ENCODE data around the gene RHBDF2. TPM values are rescaled to one million over a fixed set of nuclear protein-coding genes. Genes with fewer than 3 reads are reported as not detected.
A peak's percentile ranks its signal among the peaks of the same experiment; 100 is the strongest.

The RHBDF2 gene
- polyA plus RNA-seq (ENCODE audit: insufficient read length in 4 of 4), result 1 to 10 TPM; 4.8 to 9.2 (median 7.7) TPM

- no peak for DNase-seq (ENCODE audit: low read depth in 4 of 4, low spot score in 2 of 4)
These were observed at the start of gene RHBDF2 for GRCh38 chr17:76501018-76501826. RHBDF2 (minus strand) TSS chr17:76501423; CDS start chr17:76481524, 19,899 bp downstream.

DNA sequence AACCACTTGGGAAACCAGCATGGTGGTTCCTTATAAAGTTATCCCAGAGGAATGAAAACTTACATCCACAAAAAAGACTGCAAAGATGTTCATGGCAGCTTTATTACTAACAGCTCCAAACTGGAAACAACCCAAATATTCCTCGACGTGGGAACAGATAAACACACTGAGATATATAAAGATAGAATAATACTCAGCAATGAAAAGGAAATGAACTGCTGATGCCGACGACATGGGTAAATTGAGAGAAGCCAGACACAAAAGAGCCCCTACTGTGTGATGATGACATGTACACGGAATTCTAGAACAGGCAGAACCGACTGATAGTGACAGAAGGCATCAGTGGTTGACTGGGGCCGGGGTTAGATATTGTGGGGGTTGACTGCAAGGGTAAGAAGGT, 48.3 kb upstream of the RHBDF2 start:
- DNase-seq (ENCODE audit: low read depth in 4 of 4, low spot score in 2 of 4), result no peak

DNA sequence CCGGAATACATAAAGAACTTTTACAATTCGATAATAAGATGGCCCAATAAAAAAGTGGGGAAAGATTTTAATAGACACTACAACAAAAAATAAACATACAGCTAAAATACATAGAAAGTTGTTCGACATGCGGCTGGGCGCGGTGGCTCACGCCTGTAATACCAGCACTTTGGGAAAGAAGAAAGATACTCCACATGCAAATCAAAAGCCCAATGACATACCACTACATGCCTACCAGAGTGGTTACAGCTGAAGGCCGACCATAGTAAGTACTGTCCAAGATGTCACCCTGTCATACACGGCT, 47.9 kb upstream of the RHBDF2 start:
- no peak for DNase-seq (ENCODE audit: low read depth in 4 of 4, low spot score in 2 of 4)

DNA sequence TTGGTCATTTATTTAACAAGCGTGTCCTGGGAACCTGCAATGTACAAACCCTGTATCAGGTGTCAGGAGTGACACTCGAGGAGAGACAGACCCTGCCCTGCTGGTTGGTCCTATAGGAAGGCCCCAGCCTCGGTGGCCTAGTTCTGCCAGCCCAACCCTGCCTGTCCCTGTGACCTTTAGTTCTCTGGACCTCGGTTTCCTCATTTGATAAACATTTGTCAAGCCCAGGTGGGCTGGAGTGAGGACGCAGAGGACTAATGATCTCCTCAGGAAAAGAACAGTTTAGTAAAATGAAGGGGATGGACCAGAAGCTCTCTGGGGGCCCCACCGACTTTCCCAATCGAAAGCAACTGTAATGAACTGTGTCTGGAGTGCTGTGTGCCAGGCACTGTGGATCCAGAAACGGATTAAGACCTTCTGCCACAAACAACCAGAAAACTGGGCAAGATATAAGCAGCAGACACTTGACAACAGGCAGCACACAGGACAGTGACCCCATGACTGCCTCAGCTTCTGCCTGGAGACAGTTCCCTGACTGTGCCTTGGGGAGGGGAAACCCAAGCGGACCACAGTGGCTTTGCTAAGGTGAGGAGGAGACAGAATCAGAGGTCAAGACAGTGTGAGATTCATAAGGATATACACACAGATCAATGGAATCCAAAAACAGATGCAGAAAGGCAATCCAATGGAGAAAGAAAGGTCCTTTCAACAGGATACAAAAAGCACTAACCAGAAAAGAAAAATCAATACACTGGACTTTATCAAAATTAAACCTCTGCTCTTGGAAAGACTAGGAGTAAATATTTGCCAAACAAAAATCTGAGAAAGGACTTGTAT, 47.4 kb upstream of the RHBDF2 start:
- DNase-seq (ENCODE audit: low read depth in 4 of 4, low spot score in 2 of 4), result no peak

- no peak for DNase-seq (ENCODE audit: low read depth in 4 of 4, low spot score in 2 of 4)
These were observed 46.5 kb upstream of the RHBDF2 start for GRCh38 chr17:76547642-76548202.

DNA sequence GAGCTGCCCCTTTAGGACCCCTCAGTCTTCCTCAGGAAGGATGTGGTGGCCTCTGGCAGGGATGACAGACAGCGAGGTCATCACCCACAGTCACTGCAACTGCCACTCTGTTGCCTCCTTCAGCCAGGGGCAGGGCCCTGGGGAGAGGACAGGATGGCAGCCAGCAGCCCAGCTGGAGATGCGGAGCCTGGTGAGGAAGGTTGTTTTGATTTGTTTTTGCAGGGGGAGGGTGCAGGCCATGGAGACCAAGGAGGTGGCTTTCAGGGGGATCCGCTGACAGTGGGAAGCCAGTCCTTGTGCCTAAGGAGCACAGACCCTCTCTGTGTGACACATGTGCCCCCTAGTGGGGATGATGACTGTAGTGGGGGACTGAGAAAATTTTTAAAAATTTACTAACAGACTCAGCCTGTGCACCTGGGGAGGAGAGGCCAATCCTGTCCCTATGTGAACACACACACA, 46.0 kb upstream of the RHBDF2 start:
- DNase-seq (ENCODE audit: low read depth in 4 of 4, low spot score in 2 of 4), result no peak

- DNase-seq (ENCODE audit: low read depth in 4 of 4, low spot score in 2 of 4), result no peak
These were observed 45.4 kb upstream of the RHBDF2 start for GRCh38 chr17:76546556-76547182.

GRCh38 chr17:76545918-76546555, 44.8 kb upstream of the RHBDF2 start:
- no peak for DNase-seq (ENCODE audit: low read depth in 4 of 4, low spot score in 2 of 4)

- DNase-seq (ENCODE audit: low read depth in 4 of 4, low spot score in 2 of 4), result no peak
These were observed 43.5 kb upstream of the RHBDF2 start for GRCh38 chr17:76544546-76545365.

DNA sequence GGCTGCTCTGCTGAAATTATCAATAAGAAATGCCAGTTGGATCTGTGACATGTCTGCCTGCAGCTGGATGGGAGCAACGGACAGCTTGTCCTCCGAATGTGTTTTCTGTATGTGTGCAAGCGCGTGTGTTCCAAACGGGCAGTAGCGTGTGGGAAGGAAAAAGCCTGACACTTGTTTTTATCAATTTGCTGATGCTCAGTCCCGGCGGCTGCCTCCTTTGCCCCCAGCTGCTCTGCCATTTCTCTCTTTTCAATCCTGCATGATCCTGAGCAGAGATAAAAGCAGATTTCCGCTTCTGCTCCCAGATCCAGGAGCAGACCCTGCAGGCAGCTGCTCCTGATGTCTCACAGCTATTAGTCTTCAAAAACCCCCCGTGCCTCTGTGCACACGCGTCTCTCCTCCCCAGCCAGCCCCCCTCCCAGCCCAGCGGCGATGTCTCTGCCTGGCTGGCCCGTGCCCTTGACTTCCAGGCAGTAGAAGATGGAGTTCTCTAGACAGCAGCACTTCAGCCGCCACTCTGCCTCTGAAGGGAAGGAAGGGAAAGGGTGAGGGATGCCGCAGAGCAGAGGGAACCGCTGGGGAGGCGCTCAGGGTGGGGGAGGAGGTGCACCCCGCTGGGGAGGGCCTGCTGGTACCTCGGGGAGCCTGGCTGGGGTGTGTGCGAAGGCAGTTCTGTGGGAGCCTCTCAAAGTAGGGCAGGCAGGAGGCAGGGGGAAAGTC, 42.8 kb upstream of the RHBDF2 start:
- no peak for DNase-seq (ENCODE audit: low read depth in 4 of 4, low spot score in 2 of 4)

DNA sequence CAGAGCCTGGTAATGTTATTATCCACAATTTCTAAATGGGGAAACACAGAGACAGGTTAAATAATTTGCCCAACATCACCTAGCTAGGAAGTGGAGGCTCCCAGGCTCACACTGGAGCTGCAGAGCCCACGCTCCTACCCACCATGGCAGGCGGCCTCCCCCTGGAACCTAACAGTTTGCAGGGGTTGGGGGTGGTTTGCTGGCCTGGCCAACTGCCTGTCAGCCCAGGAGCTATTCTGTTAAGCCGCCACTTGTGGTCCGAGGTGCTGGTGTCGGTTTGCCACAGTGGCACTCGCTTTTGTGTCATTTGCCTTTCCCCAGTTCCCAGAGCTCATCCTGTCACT, 42.2 kb upstream of the RHBDF2 start:
- DNase-seq (ENCODE audit: low read depth in 4 of 4, low spot score in 2 of 4), result no peak

- no peak for DNase-seq (ENCODE audit: low read depth in 4 of 4, low spot score in 2 of 4)
These were observed 41.8 kb upstream of the RHBDF2 start for GRCh38 chr17:76542984-76543383.

DNA sequence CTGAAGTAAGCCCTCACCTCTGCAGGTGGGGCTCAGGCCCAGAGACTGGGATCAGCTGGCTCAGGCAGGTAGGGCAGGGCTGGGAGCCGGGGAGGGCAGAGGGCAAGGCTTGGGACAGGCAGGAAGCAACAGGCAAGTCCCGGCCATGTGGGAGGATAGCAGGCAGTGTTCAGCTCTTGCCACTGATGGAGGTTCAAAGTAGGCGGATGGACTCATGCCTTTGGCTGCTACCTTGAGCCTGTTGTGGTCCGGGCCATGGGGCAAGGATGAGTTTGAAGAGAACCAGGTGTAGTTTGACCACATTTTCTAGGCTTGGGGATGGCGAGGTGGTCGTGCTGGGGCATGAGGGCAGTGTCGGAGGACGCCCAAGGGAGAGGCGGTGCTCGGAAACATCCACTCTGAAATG, 41.3 kb upstream of the RHBDF2 start:
- no peak for DNase-seq (ENCODE audit: low read depth in 4 of 4, low spot score in 2 of 4)

DNA sequence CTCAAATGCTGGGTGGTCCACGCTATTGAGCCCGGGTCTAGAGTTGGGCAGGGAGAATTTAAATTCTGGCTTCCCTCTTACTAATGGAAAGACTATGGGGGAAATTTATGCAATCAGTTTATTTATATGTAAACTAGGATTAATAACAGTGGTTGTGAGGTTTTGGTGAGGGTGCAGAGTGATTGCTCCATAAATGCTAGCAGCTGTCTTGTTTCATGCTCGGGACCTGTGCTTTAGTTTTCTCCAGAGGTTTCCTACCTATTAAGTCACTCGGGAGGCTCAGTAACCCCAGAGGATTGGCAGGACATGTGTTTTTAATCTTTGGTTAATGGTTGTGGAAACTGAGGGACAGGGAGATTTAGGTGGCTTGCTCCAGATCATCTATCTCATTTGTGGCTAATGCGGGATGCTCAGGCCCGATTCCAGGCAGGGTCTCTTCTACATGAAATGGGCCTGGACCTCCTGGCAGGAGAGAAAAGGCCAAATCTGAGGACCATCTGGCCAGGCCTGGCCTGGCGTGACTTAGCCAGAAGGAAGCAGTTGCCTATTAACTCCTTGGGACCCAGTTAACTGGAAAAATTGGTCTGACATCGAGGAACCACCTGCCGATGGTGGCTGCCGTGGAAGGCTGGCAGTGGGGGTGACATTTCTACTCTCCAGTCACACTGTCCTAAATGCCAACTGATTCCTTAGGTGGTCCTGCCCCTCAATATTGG, 40.7 kb upstream of the RHBDF2 start:
- DNase-seq (ENCODE audit: low read depth in 4 of 4, low spot score in 2 of 4), result no peak

DNA sequence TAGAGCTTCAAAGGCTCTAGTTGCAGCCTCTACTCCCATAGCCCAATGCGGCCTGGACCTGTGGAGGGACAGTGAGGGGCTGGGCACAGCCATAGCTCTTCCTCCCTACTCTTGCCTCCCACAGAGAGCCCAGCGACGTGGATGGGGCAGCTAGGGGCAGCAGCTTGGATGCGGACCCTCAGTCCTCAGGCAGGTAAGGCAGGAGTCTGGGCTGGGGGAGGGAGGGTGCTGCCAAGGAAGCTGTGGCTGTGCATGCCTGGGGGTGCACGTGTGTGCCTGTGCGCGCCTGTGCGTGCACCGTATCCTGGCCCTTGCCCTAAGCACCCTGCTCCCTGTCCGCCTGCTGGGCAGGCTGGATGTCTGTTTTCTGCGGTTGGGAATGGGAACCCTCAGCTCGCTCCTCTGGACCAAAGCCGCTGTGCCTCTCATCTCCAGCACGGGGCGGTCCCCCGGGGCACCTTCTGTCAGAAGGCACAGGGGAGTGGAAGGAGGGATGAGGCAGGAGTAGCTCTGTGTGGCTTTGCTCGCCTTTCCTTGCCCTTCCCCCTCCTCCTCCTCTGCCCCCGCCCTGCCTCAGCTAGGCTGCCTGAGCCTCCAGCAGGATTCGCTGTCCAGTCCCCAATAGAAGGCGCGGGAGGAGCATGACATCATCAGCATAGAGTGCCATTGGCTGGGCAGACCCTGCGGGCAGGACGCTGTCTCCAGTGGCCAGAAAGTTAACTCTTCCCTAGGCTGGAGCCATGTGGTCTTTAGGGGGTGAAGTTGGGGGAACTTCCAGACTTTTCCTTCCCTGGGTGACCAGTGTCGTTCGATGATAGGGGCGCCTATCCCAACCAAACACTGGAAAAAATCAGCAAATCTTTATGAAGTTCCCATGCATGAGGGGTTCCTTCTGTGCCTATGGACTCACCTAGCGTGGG, 39.4 kb upstream of the RHBDF2 start:
- DNase-seq (ENCODE audit: low read depth in 4 of 4, low spot score in 2 of 4), result peak; percentile 86 to 96 (median 90)

DNA sequence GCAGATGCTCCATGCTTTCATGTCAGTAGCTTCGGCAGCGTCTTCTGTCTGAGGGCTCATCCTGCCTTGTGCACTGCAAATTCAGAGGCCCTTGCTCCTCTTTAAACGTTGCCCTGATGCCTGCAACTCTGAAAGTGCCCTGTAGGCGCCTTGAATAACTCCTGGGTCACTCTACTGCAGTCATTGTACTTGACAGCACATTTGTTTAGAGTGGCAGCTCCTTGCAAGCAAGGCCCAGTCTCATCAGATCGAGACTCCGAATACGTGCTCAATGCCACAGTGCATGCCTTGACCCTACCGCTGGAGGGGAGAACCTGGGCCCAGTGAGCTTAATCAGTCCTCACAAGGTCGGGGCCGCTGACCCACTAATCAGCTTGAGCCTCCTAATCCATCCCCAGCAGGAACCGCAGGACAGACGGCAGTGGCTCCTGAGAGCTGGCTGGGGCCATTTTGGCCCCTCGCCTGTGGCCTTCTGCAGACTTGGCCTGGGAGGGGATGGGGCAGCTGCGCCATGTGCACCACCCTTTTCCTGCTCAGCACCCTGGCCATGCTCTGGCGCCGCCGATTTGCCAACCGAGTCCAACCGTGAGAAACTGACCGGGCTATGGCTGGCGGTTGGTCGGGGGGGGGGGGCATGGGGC, 38.5 kb upstream of the RHBDF2 start, which contains the start of gene PRCD:
PRCD (plus strand) TSS at position 414 of the 641 bp plus-strand sequence; CDS start at position 512, 98 bp downstream.
- no peak for DNase-seq (ENCODE audit: low read depth in 4 of 4, low spot score in 2 of 4)

Data from left renal cortex interstitium (tissue), 4 donors.